Loucy (cell line): ENCODE data around the gene MACROD2.

Source experiments
- H2AFZ ChIP-seq: fragments of 200-600 bp; sonication (generic); 2 replicates; pipeline ENCODE4 v1.6.0; 2016; ENCODE audit warnings: antibody characterized with exemption, mild to moderate bottlenecking, low read length, moderate library complexity
- H3F3A ChIP-seq: fragments of 200-600 bp; 2 replicates; pipeline ENCODE4 v1.6.0; 2016; ENCODE audit warnings: antibody characterized with exemption, low read depth, mild to moderate bottlenecking
- H3K27me3 ChIP-seq: fragments of 200-600 bp; sonication (generic); 2 replicates; pipeline ENCODE4 v1.6.1; 2014; ENCODE audit warnings: low read length, mild to moderate bottlenecking; ENCODE audit not compliant: insufficient read depth, poor library complexity, severe bottlenecking
- H3K36me3 ChIP-seq: fragments of 200-600 bp; sonication (generic); 2 replicates; pipeline ENCODE4 v1.6.1; 2016; ENCODE audit warnings: low read length; ENCODE audit not compliant: insufficient read depth
- H3K4me1 ChIP-seq: fragments of 200-600 bp; sonication (generic); 2 replicates; pipeline ENCODE4 v1.5.1; 2014; ENCODE audit warnings: low read length, mild to moderate bottlenecking; ENCODE audit not compliant: insufficient read depth, poor library complexity, severe bottlenecking
- H3K4me2 ChIP-seq: fragments of 200-600 bp; sonication (generic); 2 replicates; pipeline ENCODE4 v1.6.0; 2014; ENCODE audit warnings: antibody characterized with exemption, low read length, low read depth, mild to moderate bottlenecking; ENCODE audit not compliant: poor library complexity, severe bottlenecking
- H3K4me3 ChIP-seq: fragments of 200-600 bp; sonication (generic); 2 replicates; pipeline ENCODE4 v1.5.1; 2014; ENCODE audit warnings: low read length, mild to moderate bottlenecking, mixed read lengths; ENCODE audit not compliant: poor library complexity, severe bottlenecking
- H3K79me2 ChIP-seq: fragments of 200-600 bp; sonication (generic); 2 replicates; pipeline ENCODE4 v1.6.1; 2014; ENCODE audit warnings: low read length; ENCODE audit not compliant: insufficient read depth
- H3K9ac ChIP-seq: fragments of 200-600 bp; sonication (generic); 2 replicates; pipeline ENCODE4 v1.6.0; 2014; ENCODE audit warnings: mild to moderate bottlenecking, low read depth, low read length, moderate library complexity; ENCODE audit not compliant: poor library complexity, severe bottlenecking
- H3K9me2 ChIP-seq: fragments of 200-600 bp; sonication (generic); replicated peaks from 2 replicates; pipeline ENCODE4 v1.6.1; 2016; ENCODE audit warnings: low read depth, low read length, mixed read lengths
- H3K9me3 ChIP-seq: fragments of 200-600 bp; sonication (generic); 2 replicates; pipeline ENCODE4 v1.6.1; 2014; ENCODE audit warnings: mild to moderate bottlenecking, antibody characterized with exemption, low read length, low read depth; ENCODE audit not compliant: insufficient read depth
- H4K20me1 ChIP-seq: fragments of 200-600 bp; sonication (generic); 2 replicates; pipeline ENCODE4 v1.6.0; 2014; ENCODE audit warnings: antibody characterized with exemption, low read length, mild to moderate bottlenecking; ENCODE audit not compliant: insufficient read depth, poor library complexity, severe bottlenecking
- EZH2phosphoT487 ChIP-seq: fragments of 200-600 bp; IDR thresholded peaks from 2 replicates; pipeline ENCODE4 v1.6.1; 2018; ENCODE audit warnings: antibody characterized with exemption, mild to moderate bottlenecking, moderate library complexity, borderline replicate concordance
- TF ChIP-seq, protein P1 (sequence below): fragments of 200-600 bp; sonication (generic); conservative IDR thresholded peaks from 2 replicates; pipeline ENCODE4 v1.5.1; 2014; ENCODE audit warnings: mild to moderate bottlenecking, antibody characterized with exemption, low read length

The MACROD2 gene

DNA sequence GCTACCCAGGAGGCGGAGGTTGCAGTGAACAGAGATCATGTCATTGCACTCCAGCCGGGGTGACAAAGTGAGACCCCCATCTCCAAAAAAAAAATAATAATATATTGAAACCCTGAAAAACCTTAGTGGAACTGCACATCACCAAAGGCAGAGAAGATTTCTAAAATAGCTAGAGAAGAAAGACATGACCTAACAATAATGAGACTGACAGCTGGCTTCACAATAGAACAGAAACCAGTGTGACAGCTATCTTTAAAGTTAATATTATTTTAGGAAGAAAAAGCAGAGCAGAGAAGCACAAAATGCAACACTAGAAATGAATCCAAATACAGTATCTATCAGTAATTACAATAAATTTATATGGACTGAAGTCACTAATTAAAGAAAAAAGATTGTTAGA is 409.2 kb downstream of the MACROD2 start:
- Histone ChIP-seq H3F3A (no peaks in the 10 kb centered on the region), H3K27me3 (no peaks in the 10 kb centered on the region), H3K4me2 (no peak overlapping the region), H3K9me2 (no peaks in the 10 kb centered on the region), H3K9me3 (no peaks in the 10 kb centered on the region), H3K4me1 (no peaks in the 10 kb centered on the region), H3K4me3 (no peak overlapping the region), H3K36me3 (no peaks in the 10 kb centered on the region), H4K20me1 (no peaks in the 10 kb centered on the region), H3K9ac (no peak overlapping the region), H3K79me2 (no peaks in the 10 kb centered on the region), H2AFZ (no peak overlapping the region)
- TF ChIP-seq, protein P1, sequence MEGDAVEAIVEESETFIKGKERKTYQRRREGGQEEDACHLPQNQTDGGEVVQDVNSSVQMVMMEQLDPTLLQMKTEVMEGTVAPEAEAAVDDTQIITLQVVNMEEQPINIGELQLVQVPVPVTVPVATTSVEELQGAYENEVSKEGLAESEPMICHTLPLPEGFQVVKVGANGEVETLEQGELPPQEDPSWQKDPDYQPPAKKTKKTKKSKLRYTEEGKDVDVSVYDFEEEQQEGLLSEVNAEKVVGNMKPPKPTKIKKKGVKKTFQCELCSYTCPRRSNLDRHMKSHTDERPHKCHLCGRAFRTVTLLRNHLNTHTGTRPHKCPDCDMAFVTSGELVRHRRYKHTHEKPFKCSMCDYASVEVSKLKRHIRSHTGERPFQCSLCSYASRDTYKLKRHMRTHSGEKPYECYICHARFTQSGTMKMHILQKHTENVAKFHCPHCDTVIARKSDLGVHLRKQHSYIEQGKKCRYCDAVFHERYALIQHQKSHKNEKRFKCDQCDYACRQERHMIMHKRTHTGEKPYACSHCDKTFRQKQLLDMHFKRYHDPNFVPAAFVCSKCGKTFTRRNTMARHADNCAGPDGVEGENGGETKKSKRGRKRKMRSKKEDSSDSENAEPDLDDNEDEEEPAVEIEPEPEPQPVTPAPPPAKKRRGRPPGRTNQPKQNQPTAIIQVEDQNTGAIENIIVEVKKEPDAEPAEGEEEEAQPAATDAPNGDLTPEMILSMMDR, result no peak
- no peak for TF ChIP-seq EZH2phosphoT487

DNA sequence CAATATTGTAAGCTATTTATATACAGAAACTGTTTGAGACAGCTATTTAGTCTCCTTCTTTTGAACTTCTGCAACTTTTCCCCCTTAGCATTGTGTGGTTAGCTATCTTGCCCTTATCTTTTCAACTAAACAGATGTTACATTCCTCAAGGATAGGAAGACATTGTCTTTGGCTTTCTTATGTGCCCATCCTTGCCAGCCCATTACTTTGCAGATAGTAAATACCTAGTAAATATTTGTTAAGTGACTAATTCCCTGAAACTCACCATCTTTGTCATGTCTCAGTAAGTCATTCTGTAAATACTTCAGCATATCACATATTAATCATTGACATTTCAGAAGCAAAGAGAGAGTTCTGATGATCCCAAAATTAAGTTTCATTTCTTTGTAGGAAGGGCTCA is 411.2 kb downstream of the MACROD2 start:
- Histone ChIP-seq H3K4me1 (no peaks in the 10 kb centered on the region), H2AFZ (no peak overlapping the region), H3K9ac (no peak overlapping the region), H3K27me3 (no peaks in the 10 kb centered on the region), H3K9me3 (no peaks in the 10 kb centered on the region), H3K36me3 (no peaks in the 10 kb centered on the region), H3K4me2 (no peak overlapping the region), H3K4me3 (no peak overlapping the region), H4K20me1 (no peaks in the 10 kb centered on the region), H3F3A (no peaks in the 10 kb centered on the region), H3K9me2 (no peaks in the 10 kb centered on the region), H3K79me2 (no peaks in the 10 kb centered on the region)
- TF ChIP-seq, protein P1, result no peak
- no peak for TF ChIP-seq EZH2phosphoT487

DNA sequence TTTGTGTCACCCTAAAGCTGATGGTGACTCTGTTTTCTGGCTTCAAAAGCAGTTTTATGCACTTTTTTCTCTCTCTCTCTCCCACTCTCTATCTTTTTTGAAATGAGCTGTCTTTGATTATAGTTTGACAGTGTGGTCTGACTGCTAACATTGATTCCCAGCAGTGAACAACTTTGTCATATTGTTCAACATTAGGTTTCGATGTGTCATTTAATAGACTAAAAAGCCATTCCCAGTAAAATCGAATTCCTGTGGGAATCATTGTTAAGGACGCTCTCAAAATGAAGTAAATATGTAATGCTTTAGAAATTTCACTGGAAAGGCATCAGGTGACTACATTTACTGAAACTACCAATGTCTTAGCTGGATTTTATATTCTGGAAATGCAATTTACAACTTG is 412.0 kb downstream of the MACROD2 start:
- TF ChIP-seq EZH2phosphoT487, result no peak
- TF ChIP-seq, protein P1, result no peak
- Histone ChIP-seq H2AFZ (no peak overlapping the region), H3K4me3 (no peak overlapping the region)

More for the DNA sequence above, 412.0 kb downstream of the MACROD2 start:
- Histone ChIP-seq H3K27me3 (no peaks in the 10 kb centered on the region), H3K9ac (no peak overlapping the region), H3K9me3 (no peaks in the 10 kb centered on the region), H3F3A (no peaks in the 10 kb centered on the region), H3K4me1 (no peaks in the 10 kb centered on the region), H4K20me1 (no peaks in the 10 kb centered on the region), H3K36me3 (no peaks in the 10 kb centered on the region), H3K4me2 (no peak overlapping the region), H3K79me2 (no peaks in the 10 kb centered on the region), H3K9me2 (no peaks in the 10 kb centered on the region)
